CD4-positive, alpha-beta T cell (primary cell): ENCODE data around the gene HOXD8. TPM values are rescaled to one million over a fixed set of nuclear protein-coding genes. Genes with fewer than 3 reads are reported as not detected.

Experiments used
- ATAC-seq: fragments of 200-7000 bp; cut with Tn5 transposase; one replicate; pipeline ENCODE4 v1.10.0; 2022; ENCODE audit warnings: mild to moderate bottlenecking; ENCODE audit not compliant: poor library complexity
- CTCF ChIA-PET: fragments of 350-600 bp; sonication (Branson Sonifier 250); formaldehyde crosslinking; loops from one replicate; lab custom pipeline; 2021; ENCODE audit warnings: antibody characterized with exemption, inconsistent platforms; lab: Charles Lee
- POLR2A ChIA-PET: fragments of 350-600 bp; sonication (Branson Sonifier 250); formaldehyde crosslinking; loops from one replicate; lab custom pipeline; 2021; ENCODE audit warnings: antibody characterized with exemption, inconsistent platforms; lab: Charles Lee
- DNase-seq, 14 experiments: peaks; one replicate each; pipeline ENCODE4 v3.0.0-alpha.2; 2013 to 2020; ENCODE audit warnings: mixed read lengths in 2 of 14
- H3K27ac ChIP-seq, 2 donors: one replicate each; pipeline versions ENCODE4 v1.5.1 to v1.7.0; 2013; ENCODE audit warnings: low read length in 2 of 2, low read depth in 1 of 2, mild to moderate bottlenecking in 1 of 2
- H3K27me3 ChIP-seq, 2 experiments: 1 replicate in 1 of 2; 2 replicates in 1 of 2; pipeline versions ENCODE4 v1.6.1 to v1.7.0; 2013; ENCODE audit warnings: low read length in 2 of 2, control low read depth in 1 of 2, mild to moderate bottlenecking in 1 of 2, moderate library complexity in 1 of 2; ENCODE audit not compliant: insufficient read depth in 2 of 2, control insufficient read depth in 1 of 2
- H3K36me3 ChIP-seq: one replicate; pipeline ENCODE4 v1.6.1; 2013; ENCODE audit warnings: low read length, control low read depth; ENCODE audit not compliant: insufficient read depth
- H3K4me1 ChIP-seq: one replicate; pipeline ENCODE4 v1.6.1; 2013; ENCODE audit warnings: low read length, control low read depth; ENCODE audit not compliant: insufficient read depth
- H3K4me3 ChIP-seq: one replicate; pipeline ENCODE4 v1.5.1; 2013; ENCODE audit warnings: mild to moderate bottlenecking, low read length, moderate library complexity
- H3K9me3 ChIP-seq, 2 experiments: 1 replicate in 1 of 2; 2 replicates in 1 of 2; pipeline versions ENCODE4 v1.6.1 to v1.7.0; 2013; ENCODE audit warnings: low read length in 2 of 2, mild to moderate bottlenecking in 2 of 2, control low read depth in 1 of 2, moderate library complexity in 1 of 2; ENCODE audit not compliant: control insufficient read depth in 1 of 2, insufficient read depth in 1 of 2
- H3K27ac Mint-ChIP-seq: one replicate; pipeline ENCODE4 v1.8.0; 2020; ENCODE audit warnings: mixed read lengths
- H3K27me3 Mint-ChIP-seq: one replicate; pipeline ENCODE4 v1.8.0; 2021; ENCODE audit warnings: mixed read lengths
- H3K36me3 Mint-ChIP-seq: one replicate; pipeline ENCODE4 v1.8.0; 2021; ENCODE audit warnings: low read depth, mixed read lengths
- H3K4me1 Mint-ChIP-seq: one replicate; pipeline ENCODE4 v1.8.0; 2021; ENCODE audit warnings: low read depth, mixed read lengths
- H3K4me3 Mint-ChIP-seq: one replicate; pipeline ENCODE4 v1.8.0; 2020; ENCODE audit warnings: mild to moderate bottlenecking, mixed read lengths
- H3K9me3 Mint-ChIP-seq: one replicate; pipeline ENCODE4 v1.8.0; 2020; ENCODE audit warnings: mixed read lengths
- CTCF ChIP-seq: fragments of 200-600 bp; IDR thresholded peaks from one replicate; pipeline ENCODE4 v1.8.0; 2022; ENCODE audit warnings: antibody characterized with exemption, mild to moderate bottlenecking
- intact Hi-C, 2 experiments: fragments of 100-400 bp; cut with DNase I in 1 of 2; cut with micrococcal nuclease in 1 of 2; formaldehyde crosslinking; loops; one replicate each; pipeline versions ENCODE4 v1.15.1 to v1.9.0; 2023 to 2025; cut with DNase I, micrococcal nuclease
- total RNA-seq, 174 experiments: library from RNA in 2 of 174; stranded (reverse) in 2 of 174; gene quantifications; one replicate each; pipeline ENCODE4 v1.2.3 and lab custom pipeline; 2021 to 2026

Gene HOXD8
- total RNA-seq, 2 experiments from 2014 or later: not detected

- no peak for DNase-seq
- Mint-ChIP-seq H3K9me3 (no peaks in the 10 kb centered on the region), H3K27me3 (peaks cover 94% of the 10 kb centered on the region), H3K4me1 (peaks cover 11% of the 10 kb centered on the region), H3K36me3 (peaks cover 11% of the 10 kb centered on the region), H3K27ac (no peak overlapping the region), H3K4me3 (peak overlapping the region; percentile 7)
- Histone ChIP-seq H3K36me3 (no peaks in the 10 kb centered on the region), H3K4me1 (peaks cover 12% of the 10 kb centered on the region), H3K27ac (no peak overlapping the region), H3K9me3 (peaks cover 13 to 68% of the 10 kb centered on the region in 2 experiments), H3K4me3 (no peak overlapping the region), H3K27me3 (peaks cover 92 to 97% of the 10 kb centered on the region in 2 experiments)
- intact Hi-C loops: loop anchor here in 1 of 2 experiments (5.0 kb wide), 1 partner anchor 35 kb away; no protein-coding TSS in a partner anchor
- ChIA-PET CTCF (interaction anchor here (1.7 kb wide), 1 partner anchor 14 kb away, joined by 4 read pairs; no protein-coding TSS in a partner anchor), POLR2A (no interaction called here)
- TF ChIP-seq CTCF: no peak
- ATAC-seq: no peak
Observed at GRCh38 chr2:176112375-176113302, 16.9 kb upstream of the HOXD8 start.

GRCh38 chr2:176114120-176114929 lies 15.2 kb upstream of the HOXD8 start:
- POLR2A ChIA-PET: no interaction called here
- intact Hi-C loops: loop anchor here in 1 of 2 experiments (5.0 kb wide), 1 partner anchor 37 kb away; no protein-coding TSS in a partner anchor
- peaks cover 17% of the 10 kb centered on the region for H3K36me3 Mint-ChIP-seq
- H3K27ac Mint-ChIP-seq: no peak overlapping the region
- H3K27me3 Mint-ChIP-seq: peaks cover 98% of the 10 kb centered on the region
- Histone ChIP-seq H3K4me3 (no peak overlapping the region), H3K4me1 (peaks cover 7% of the 10 kb centered on the region), H3K27ac (no peak overlapping the region), H3K9me3 (peaks cover 13 to 73% of the 10 kb centered on the region in 2 experiments), H3K36me3 (no peaks in the 10 kb centered on the region), H3K27me3 (peaks cover 99% of the 10 kb centered on the region in 2 experiments)
- ATAC-seq (no peak), DNase-seq (no peak)
- H3K9me3 Mint-ChIP-seq: no peaks in the 10 kb centered on the region
- CTCF ChIA-PET: interaction anchor here (1.3 kb wide), 1 partner anchor 13 kb away, joined by 4 read pairs; no protein-coding TSS in a partner anchor
- no peak overlapping the region for H3K4me3 Mint-ChIP-seq
- no peak for TF ChIP-seq CTCF
- H3K4me1 Mint-ChIP-seq: peaks cover 10% of the 10 kb centered on the region

GRCh38 chr2:176114930-176115625 lies 14.4 kb upstream of the HOXD8 start:
- ATAC-seq: no peak
- Mint-ChIP-seq H3K36me3 (peaks cover 10% of the 10 kb centered on the region), H3K27ac (no peak overlapping the region), H3K27me3 (peaks cover 98% of the 10 kb centered on the region), H3K4me1 (peaks cover 7% of the 10 kb centered on the region), H3K4me3 (no peak overlapping the region), H3K9me3 (no peaks in the 10 kb centered on the region)
- intact Hi-C loops: loop anchor here (5.0 kb wide), 2 partner anchors 33 to 38 kb away; partner anchors contain the start of gene EVX2 (in 1 of the 2)
- Histone ChIP-seq H3K4me1 (peaks cover 7% of the 10 kb centered on the region), H3K4me3 (no peak overlapping the region), H3K36me3 (no peaks in the 10 kb centered on the region), H3K27ac (no peak overlapping the region), H3K9me3 (peaks cover 10 to 67% of the 10 kb centered on the region in 2 experiments), H3K27me3 (peaks cover 99% of the 10 kb centered on the region in 2 experiments)
- TF ChIP-seq CTCF: no peak
- no peak for DNase-seq
- POLR2A ChIA-PET: no interaction called here
- CTCF ChIA-PET: interaction anchor here (1.3 kb wide), 1 partner anchor 12 kb away, joined by 4 read pairs; no protein-coding TSS in a partner anchor
